A549 treated with dexamethasone at 1 μM for 4 hours (cell line): ENCODE results near the gene HPX. TPM values are rescaled to one million over a fixed set of nuclear protein-coding genes. Genes with fewer than 3 reads are reported as not detected.

Experiments used
- total RNA-seq: library from RNA; stranded (reverse); fragments of 200-300 nt; extraction: Qiagen RNA extraction; gene quantifications from 5 replicates; pipeline ENCODE4 v1.2.3, GENCODE V29; 2022

Gene HPX
- 0.31 to 0.55 TPM (median 0.40 TPM) in 5 replicates for total RNA-seq

GRCh38 chr11:6440906-6441358 is at the start of gene HPX:
TSS of gene HPX (minus strand) at chr11:6440987. CDS start at chr11:6440963, 24 bp downstream.

GRCh38 chr11:6481012-6481923 is 40.5 kb upstream of the HPX start, which contains the start of the genes ARFIP2 and TIMM10B:
TSS of gene ARFIP2 (minus strand) at chr11:6481331. CDS start at chr11:6480421, 910 bp downstream.
TSS of gene TIMM10B (plus strand) at chr11:6481501. CDS start at chr11:6481517, 16 bp downstream.

GRCh38 chr11:6473451-6474412 is 32.9 kb upstream of the HPX start, which contains the start of gene TRIM3:
TSS of gene TRIM3 (minus strand) at chr11:6473941. CDS start at chr11:6465695, 8,246 bp downstream.

GRCh38 chr11:6419009-6419631 is 21.7 kb downstream of the HPX start, which contains the start of gene APBB1:
TSS of gene APBB1 (minus strand) at chr11:6419094. CDS start at chr11:6411347, 7,747 bp downstream.

GRCh38 chr11:6389905-6390717 is 50.7 kb downstream of the HPX start, which contains the start of gene SMPD1:
TSS of gene SMPD1 (plus strand) at chr11:6390474. CDS start at chr11:6390599, 125 bp downstream.

Other genes with a start within 250 kb of the HPX start
- not detected in 5 replicates for gene OR52W1, start 241.8 kb downstream of the HPX start, total RNA-seq
- not detected in 5 replicates for gene C11orf42, start 235.4 kb downstream of the HPX start, total RNA-seq
- 13.4 to 18.5 TPM (median 17.1 TPM) in 5 replicates for gene FHIP1B, start 206.4 kb downstream of the HPX start, total RNA-seq
- 0.06 to 0.09 TPM (median 0.07 TPM) in 5 replicates for gene CNGA4, start 201.9 kb downstream of the HPX start, total RNA-seq
- not detected in 5 replicates for gene CCKBR, start 181.1 kb downstream of the HPX start, total RNA-seq
- 18.1 to 27.0 TPM (median 23.8 TPM) in 5 replicates for gene CAVIN3, start 120.5 kb downstream of the HPX start, total RNA-seq
- 9.1 to 11.5 TPM (median 10.3 TPM) in 5 replicates for gene SMPD1, start 50.5 kb downstream of the HPX start, total RNA-seq
- gene APBB1, start 21.9 kb downstream of the HPX start, total RNA-seq: 16.5 to 19.3 TPM (median 17.6 TPM) in 5 replicates
- gene TRIM3, start 33.0 kb upstream of the HPX start, total RNA-seq: 11.8 to 22.6 TPM (median 18.1 TPM) in 5 replicates
- gene ARFIP2, start 40.3 kb upstream of the HPX start, total RNA-seq: 48.7 to 56.6 TPM (median 52.4 TPM) in 5 replicates
- gene TIMM10B, start 40.5 kb upstream of the HPX start, total RNA-seq: 23.3 to 27.0 TPM (median 25.8 TPM) in 5 replicates
- 1.6 to 3.0 TPM (median 2.5 TPM) in 5 replicates for gene DNHD1, start 56.3 kb upstream of the HPX start, total RNA-seq
- gene RRP8, start 162.6 kb upstream of the HPX start, total RNA-seq: 27.3 to 32.5 TPM (median 29.9 TPM) in 5 replicates
- gene ILK, start 162.8 kb upstream of the HPX start, total RNA-seq: 97.1 to 120 TPM (median 118 TPM) in 5 replicates
- gene TAF10, start 171.2 kb upstream of the HPX start, total RNA-seq: 208 to 263 TPM (median 228 TPM) in 5 replicates
- gene TPP1, start 178.4 kb upstream of the HPX start, total RNA-seq: 36.1 to 51.4 TPM (median 50.6 TPM) in 5 replicates
- gene DCHS1, start 214.8 kb upstream of the HPX start, total RNA-seq: 0.07 to 0.15 TPM (median 0.09 TPM) in 5 replicates
- gene MRPL17, start 242.4 kb upstream of the HPX start, total RNA-seq: 79.3 to 116 TPM (median 95.2 TPM) in 5 replicates